CD4-positive, alpha-beta T cell treated with Interleukin-1 beta for 1 hour (primary cell): ENCODE results near the gene GLIS1.

ENCODE experiments used
- DNase-seq, 2 donors: peaks; one replicate each; pipeline ENCODE4 v3.0.0-alpha.2; 2020 to 2022

The GLIS1 gene

GRCh38 chr1:53672243-53672642 is 66.7 kb downstream of the GLIS1 start:
- DNase-seq: no peak

- no peak for DNase-seq
These were observed 69.3 kb downstream of the GLIS1 start for GRCh38 chr1:53669621-53670191.

GRCh38 chr1:53666566-53666965 is 72.4 kb downstream of the GLIS1 start:
- DNase-seq: no peak

- no peak for DNase-seq
These were observed 73.0 kb downstream of the GLIS1 start for GRCh38 chr1:53665996-53666395.

- no peak for DNase-seq
These were observed 75.2 kb downstream of the GLIS1 start for GRCh38 chr1:53663529-53664300.

GRCh38 chr1:53662951-53663350 is 76.0 kb downstream of the GLIS1 start:
- no peak for DNase-seq

- no peak for DNase-seq
These were observed 76.8 kb downstream of the GLIS1 start for GRCh38 chr1:53662169-53662568.

- no peak for DNase-seq
These were observed 77.5 kb downstream of the GLIS1 start for GRCh38 chr1:53661496-53661895.

GRCh38 chr1:53660666-53661065 is 78.3 kb downstream of the GLIS1 start:
- no peak for DNase-seq

- no peak for DNase-seq
These were observed 79.5 kb downstream of the GLIS1 start for GRCh38 chr1:53659436-53659835.

- no peak for DNase-seq
These were observed 80.3 kb downstream of the GLIS1 start for GRCh38 chr1:53658489-53659230.

- no peak for DNase-seq
These were observed 81.0 kb downstream of the GLIS1 start for GRCh38 chr1:53657891-53658396.

- DNase-seq: no peak
These were observed 81.5 kb downstream of the GLIS1 start for GRCh38 chr1:53657531-53657805.

- no peak for DNase-seq
These were observed 82.0 kb downstream of the GLIS1 start for GRCh38 chr1:53656747-53657530.

GRCh38 chr1:53655931-53656746 is 82.8 kb downstream of the GLIS1 start:
- DNase-seq: no peak

GRCh38 chr1:53654216-53655210 is 84.5 kb downstream of the GLIS1 start:
- DNase-seq: no peak

GRCh38 chr1:53653631-53654030 is 85.3 kb downstream of the GLIS1 start:
- DNase-seq: no peak

GRCh38 chr1:53653200-53653575 is 85.8 kb downstream of the GLIS1 start:
- DNase-seq: no peak

GRCh38 chr1:53652441-53653199 is 86.3 kb downstream of the GLIS1 start:
- DNase-seq: no peak

- no peak for DNase-seq
These were observed 87.6 kb downstream of the GLIS1 start for GRCh38 chr1:53651356-53651755.
